NCI-H226 (cell line): Measurements from ENCODE around the gene TRPT1.

Experiments used
- DNase-seq: peaks from one replicate; pipeline ENCODE4 v3.0.0-alpha.2; 2015

TRPT1 gene

DNA sequence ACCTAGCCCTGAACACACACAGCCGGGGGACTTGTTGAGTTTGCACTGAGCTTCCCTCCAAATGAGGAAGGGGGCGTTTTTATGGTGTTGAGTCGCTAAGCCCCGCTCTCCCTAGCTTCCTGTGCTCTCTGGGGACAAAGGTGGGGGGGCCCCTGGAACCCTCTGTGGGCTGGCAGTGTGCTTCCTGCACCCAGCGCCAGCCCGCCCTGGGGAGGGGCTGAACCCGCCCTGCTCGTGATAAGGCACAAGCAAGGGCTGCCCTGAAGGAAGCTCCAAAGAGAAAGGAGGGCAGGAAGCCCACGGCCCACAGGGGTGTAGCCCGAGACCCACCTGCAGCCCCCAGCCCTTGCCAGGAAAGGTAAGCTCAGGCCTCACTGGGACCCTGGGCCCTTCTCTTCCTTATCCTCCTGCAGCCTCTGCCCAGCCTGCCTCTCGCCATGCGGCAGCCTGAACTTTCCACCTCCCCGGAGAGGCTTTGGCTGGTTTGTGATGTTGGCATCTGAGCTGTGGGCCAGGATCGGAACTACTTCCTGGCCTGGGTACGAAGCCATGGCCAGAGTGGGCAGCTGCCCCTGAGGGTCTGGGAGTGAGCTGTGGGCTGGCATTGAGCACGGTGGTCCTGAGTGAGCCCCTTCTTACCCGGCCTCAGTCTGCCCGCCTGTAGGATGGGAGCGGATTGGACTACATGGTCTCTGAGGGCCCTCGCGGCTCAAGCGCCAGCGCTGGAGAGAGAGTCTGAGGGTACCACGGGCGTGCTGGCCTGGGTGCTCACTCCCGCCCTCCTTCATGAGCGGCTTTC lies 19.3 kb downstream of the TRPT1 start, which contains the start of gene FERMT3:
FERMT3 (plus strand) TSS at position 265 of the 799 bp plus-strand sequence. CDS start 644 bp downstream, outside the sequence.
- DNase-seq, result no peak

GRCh38 chr11:64204464-64204989 lies 21.5 kb downstream of the TRPT1 start:
- DNase-seq, result peak; percentile 87

DNA sequence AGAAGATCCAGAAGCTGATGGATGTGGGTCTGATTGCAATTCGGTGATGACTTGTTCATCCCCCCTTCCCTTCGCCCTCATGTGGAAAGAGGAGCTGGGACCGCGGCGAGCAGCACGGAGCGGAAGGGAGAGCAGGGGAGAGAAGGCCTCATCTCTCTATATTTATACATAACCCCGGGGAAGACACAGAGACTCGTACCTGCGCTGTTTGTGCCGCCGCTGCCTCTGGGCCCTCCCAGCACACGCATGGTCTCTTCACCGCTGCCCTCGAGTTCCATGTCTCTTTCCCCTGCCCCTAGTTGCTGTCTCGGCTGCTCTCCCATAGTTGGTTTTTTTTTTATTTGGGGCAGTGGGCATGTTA lies 21.9 kb downstream of the TRPT1 start:
- DNase-seq, result no peak

DNA sequence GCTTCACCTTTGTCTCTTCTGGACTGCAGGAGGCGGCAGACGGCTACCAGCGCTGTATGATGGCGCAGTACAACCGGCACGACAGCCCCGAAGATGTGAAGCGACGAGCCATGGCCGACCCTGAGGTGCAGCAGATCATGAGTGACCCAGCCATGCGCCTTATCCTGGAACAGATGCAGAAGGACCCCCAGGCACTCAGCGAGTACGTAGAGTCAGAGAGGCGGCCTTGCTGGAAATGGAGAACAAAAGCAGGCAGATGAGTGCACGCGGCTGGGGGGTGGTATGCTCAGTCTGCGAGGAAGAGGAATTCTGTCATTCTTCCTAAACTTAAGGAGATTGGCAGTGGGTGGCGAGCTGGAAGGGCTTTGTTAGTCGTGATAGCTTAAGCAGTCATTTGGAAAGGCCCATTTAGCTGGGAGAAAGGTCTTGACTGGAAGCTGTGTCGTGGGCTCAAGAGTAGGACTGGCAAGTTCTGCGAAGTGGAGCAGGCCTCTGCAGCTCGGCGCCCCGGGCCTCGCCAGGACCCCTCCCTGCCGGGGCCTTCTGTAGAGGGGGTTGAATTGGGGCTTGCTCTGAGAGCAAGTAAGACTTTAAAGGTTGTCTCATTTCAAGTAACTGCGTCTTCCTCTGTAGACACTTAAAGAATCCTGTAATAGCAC lies 22.4 kb downstream of the TRPT1 start:
- DNase-seq, result no peak

DNA sequence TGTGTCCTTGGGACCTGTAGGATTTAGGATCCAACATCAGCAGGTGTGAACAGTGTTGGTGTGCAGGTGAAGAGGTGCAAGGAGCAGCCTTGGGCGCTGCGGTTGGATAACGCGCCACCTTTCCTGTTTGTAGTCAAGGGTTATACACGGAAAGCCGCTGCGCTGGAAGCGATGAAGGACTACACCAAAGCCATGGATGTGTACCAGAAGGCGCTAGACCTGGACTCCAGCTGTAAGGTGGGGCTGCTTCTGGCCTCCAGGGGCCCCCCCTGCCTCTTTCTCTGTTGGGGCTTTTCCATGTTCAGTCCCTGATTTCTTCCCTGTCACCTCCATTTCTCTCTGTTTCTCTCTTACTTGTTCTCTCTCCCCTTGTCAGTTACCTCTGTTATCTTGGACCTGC lies 23.0 kb downstream of the TRPT1 start:
- no peak for DNase-seq

DNA sequence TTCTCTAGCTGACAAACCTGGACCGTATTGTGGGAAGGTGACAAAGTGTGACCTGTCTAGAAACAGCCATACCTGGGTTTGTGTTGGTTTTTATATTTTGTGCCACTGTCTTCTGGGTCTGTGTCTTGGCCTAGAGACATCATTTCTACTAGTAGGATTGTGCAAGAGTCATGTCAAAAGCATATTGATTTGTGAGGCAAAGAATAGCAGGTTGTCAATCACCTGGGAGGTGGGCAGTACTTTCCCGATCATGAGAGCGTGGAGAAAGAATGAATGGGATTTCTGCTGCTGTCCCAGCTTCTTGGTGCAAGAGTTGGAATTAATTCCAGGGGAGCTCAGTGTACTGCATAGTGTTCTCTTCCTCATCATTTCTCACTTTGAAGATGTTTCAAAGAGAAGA lies 24.4 kb downstream of the TRPT1 start:
- no peak for DNase-seq

- DNase-seq, result no peak
Measured at GRCh38 chr11:64198511-64198910, 27.5 kb downstream of the TRPT1 start.

DNA sequence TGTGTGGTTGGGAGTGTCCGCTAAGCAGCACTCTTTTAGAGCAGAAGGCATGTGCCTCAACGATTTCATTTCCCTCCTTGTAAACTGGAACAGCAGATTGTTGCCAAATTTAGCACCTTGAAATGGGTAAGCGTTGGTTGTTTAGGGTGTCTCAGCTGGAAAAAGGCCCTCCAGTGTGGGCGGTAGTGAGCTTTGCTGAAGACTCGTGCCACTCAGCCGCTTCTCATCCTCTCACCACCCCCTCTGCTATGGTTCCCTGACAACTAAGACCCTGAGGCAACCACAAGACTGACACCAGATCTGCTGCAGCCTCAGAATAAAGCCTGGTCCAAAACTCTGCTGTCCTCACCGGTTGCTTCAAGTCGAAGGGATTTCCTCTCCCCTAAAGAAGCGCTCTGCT lies 29.4 kb downstream of the TRPT1 start:
- DNase-seq, result no peak

GRCh38 chr11:64192434-64192833 lies 33.6 kb downstream of the TRPT1 start:
- DNase-seq, result no peak

GRCh38 chr11:64186492-64187165 lies 39.4 kb downstream of the TRPT1 start:
- no peak for DNase-seq

DNA sequence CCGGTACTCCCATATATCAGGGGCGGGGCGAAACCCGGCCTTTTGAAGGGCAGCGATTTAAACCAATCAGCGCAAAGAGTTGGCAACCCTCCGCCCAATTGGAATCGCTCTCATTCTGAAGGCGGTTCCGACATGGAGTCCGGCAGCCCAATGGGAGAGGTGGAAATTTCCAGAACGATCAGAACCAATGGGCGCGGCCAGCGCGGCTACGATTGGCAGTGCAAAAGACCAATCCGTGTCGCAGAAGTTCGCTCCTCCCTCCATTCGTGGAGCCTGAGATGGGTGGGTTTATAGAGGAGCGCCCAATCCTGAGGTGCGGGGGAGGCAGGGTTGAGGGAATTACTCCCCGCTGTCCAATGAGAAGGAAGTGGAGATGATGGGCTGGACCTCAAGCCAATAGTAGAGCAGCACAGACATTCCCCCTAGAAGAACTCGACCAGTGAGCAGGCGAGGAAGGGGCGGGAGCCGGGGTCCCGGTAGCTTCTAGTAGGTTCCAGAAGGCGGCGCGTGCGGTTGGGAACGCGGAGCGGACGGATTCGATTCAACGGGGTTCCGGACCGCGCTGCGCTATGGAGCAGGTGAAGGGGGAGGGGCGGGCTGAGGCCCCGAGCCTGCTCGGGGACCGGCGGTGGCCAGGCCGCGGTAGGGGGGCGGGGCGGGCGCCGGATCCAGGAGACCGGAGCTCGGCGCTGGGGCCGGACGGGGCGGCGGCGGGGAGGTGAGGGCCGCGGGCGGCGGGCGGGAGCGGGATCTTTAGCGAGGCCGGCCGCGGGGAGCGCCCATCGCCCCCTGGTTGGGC lies 40.1 kb downstream of the TRPT1 start, which contains the start of gene STIP1:
STIP1 (plus strand) TSS at position 479 of the 799 bp plus-strand sequence; CDS start at position 570, 91 bp downstream.
- DNase-seq, result peak; percentile 100

DNA sequence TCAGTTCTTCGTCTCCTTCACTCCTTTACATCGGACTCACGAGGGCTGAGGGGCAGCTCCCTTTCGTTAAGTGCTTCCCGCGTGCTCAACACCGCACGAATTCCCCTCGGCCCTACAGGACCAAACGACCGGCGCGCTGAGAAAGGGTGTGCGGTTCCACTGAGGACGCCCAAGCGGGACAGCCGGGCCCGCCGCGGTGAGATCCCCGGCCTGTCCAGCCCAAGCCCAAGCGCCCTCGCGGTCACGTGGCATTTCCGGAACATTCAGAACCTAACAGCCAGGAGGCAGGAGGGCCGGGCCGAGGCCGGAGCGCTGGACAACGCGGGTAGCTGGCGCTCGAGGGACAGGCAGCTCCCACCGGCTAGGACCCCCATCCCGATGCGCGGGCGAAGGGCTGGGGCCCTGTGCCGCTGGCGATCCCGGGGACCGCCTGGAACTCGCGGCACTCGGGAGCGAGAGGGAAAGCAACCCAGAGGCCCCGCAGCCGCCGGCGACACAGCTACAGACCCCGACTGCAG lies 40.8 kb downstream of the TRPT1 start:
- DNase-seq, result peak; percentile 86

- no peak for DNase-seq
Measured at GRCh38 chr11:64183890-64184289, 42.1 kb downstream of the TRPT1 start.

GRCh38 chr11:64181506-64182411 lies 44.2 kb downstream of the TRPT1 start:
- peak; percentile 78 for DNase-seq

- DNase-seq, result no peak
Measured at GRCh38 chr11:64180891-64181290, 45.1 kb downstream of the TRPT1 start.

GRCh38 chr11:64178951-64179639 lies 46.9 kb downstream of the TRPT1 start:
- DNase-seq, result no peak

DNA sequence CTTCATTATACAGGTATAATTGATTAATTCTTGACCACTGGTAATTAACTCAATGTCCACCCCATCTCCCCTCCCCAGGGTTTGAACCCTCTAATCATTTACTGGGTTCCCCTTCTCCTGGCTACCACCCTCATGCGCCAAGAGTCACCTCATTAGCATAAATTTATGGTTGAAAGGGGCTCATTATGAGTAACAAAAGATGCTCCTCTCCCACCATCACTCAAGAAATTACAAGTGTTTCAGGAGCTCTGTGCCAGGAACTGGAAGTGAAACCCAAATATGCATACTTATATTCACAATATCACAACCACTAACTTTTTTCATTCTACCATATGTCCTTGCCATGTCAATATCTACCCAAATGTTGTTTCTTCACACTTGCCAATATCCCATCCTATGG lies 47.8 kb downstream of the TRPT1 start:
- no peak for DNase-seq

- no peak for DNase-seq
Measured at GRCh38 chr11:64176751-64177150, 49.2 kb downstream of the TRPT1 start.
